Measurements from ENCODE around the gene PPDPF.

The PPDPF gene

DNA sequence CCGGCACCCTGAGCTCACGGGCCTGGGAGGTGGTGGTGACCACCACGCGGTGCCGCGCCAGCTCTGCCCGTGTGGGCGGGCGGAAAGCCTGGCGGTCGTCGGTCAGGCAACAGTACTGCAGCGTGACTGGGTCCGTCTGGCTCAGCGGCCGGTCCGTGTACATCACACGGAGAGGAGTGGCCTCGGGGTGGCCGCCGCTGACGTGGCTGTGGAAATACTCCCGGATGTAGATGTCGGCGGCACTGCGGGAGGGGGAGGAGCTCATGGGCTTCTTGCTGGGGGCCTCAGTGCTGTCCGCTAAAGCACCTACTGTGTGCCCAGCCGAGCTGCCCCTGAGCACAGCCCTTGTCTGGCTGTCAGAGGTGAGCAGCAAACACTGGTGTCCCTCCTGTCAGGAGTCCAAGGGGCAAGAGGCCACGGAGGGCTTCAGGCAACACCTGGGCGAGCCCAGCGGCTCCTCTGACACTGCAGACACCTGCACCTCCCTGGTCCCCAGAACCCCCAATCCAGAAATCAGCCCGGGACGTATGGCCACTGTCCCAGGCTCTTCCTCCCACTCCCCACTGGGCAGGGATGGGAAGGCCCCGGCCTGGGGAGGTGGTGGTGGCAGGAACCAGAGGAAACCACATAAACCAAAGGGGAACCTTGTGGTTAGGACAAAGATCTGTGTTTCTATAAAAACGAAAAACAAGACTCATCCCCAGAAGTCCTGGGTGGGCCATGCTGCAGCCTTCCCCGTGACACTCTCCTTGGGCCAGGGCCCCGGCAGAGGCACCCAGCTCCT lies 47.0 kb downstream of the PPDPF start:
- DNase-seq (ENCODE audit: low read depth in 1 of 2, low spot score in 1 of 2): peak in 1 of 2 experiments; percentile 80

DNA sequence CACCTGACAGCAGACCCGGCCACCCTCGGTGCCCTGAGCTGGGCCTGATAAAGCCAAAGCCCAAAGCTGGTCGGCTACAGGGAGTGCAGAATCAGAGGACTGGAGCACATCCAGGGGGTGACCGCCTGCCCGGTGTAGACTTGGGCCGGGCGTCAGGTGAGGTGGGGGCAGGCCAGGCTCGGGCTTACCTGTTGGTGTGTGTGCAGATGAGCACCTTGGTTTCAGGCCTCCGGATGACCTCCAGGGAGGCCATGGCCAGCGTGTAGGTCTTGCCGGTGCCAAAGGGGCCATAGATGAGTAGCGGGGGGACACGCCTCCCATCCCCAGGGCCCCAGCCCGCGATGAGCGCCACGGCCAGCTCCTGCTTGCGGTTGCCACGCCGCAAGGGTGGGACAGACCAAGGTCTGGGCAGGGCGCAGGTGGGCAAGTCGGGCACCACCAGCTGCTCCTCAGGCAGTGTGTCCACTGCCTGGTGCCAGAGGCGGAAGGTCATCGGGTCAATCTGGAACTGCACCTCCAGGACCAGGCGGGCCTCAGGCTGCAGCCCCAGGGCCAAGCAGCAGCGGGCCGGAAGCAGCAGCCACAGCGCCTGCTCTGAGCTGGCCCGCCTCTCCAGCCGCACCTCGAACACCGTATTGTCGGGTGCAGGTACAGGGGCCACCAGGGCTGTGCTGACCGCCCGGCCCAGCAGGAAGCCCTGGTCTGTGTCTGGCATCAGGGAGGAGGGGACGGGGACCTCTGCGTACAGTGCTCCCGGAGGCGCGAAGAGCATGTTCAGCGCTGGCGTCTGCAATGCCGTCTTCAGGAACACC lies 47.8 kb downstream of the PPDPF start:
- no peak overlapping the region; the same call in 1 of the 2 replicates for H3K4me3 ChIP-seq (replicated peaks; ENCODE audit: insufficient read depth, low read length)
- peaks cover 42% of the 10 kb centered on the region for H3K27me3 ChIP-seq (ENCODE audit: insufficient read depth, poor library complexity, severe bottlenecking)
- H3K27ac ChIP-seq (replicated peaks): no peak overlapping the region; the same call in 1 of the 2 replicates
- TF ChIP-seq POLR2AphosphoS5 (IDR thresholded peaks at IDR 0.05; ENCODE audit: low read depth) (no peak), CTCF (IDR thresholded peaks at IDR 0.05; ENCODE audit: insufficient read depth, low read length) (no peak), GABPA (IDR thresholded peaks at IDR 0.05; ENCODE audit: low read depth) (no peak), SPI1 (IDR thresholded peaks at IDR 0.05; ENCODE audit: borderline replicate concordance, low read depth) (no peak)
- TF ChIP-seq, protein P1, sequence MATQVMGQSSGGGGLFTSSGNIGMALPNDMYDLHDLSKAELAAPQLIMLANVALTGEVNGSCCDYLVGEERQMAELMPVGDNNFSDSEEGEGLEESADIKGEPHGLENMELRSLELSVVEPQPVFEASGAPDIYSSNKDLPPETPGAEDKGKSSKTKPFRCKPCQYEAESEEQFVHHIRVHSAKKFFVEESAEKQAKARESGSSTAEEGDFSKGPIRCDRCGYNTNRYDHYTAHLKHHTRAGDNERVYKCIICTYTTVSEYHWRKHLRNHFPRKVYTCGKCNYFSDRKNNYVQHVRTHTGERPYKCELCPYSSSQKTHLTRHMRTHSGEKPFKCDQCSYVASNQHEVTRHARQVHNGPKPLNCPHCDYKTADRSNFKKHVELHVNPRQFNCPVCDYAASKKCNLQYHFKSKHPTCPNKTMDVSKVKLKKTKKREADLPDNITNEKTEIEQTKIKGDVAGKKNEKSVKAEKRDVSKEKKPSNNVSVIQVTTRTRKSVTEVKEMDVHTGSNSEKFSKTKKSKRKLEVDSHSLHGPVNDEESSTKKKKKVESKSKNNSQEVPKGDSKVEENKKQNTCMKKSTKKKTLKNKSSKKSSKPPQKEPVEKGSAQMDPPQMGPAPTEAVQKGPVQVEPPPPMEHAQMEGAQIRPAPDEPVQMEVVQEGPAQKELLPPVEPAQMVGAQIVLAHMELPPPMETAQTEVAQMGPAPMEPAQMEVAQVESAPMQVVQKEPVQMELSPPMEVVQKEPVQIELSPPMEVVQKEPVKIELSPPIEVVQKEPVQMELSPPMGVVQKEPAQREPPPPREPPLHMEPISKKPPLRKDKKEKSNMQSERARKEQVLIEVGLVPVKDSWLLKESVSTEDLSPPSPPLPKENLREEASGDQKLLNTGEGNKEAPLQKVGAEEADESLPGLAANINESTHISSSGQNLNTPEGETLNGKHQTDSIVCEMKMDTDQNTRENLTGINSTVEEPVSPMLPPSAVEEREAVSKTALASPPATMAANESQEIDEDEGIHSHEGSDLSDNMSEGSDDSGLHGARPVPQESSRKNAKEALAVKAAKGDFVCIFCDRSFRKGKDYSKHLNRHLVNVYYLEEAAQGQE (IDR thresholded peaks at IDR 0.05; ENCODE audit: insufficient replicate concordance, low read depth): no peak
- no peak for DNase-seq (ENCODE audit: low read depth in 1 of 2, low spot score in 1 of 2)

More for the DNA sequence above, 47.0 kb downstream of the PPDPF start:
- TF ChIP-seq CTCF (IDR thresholded peaks at IDR 0.05; ENCODE audit: insufficient read depth, low read length) (no peak), GABPA (IDR thresholded peaks at IDR 0.05; ENCODE audit: low read depth) (no peak), SPI1 (IDR thresholded peaks at IDR 0.05; ENCODE audit: borderline replicate concordance, low read depth) (peak; percentile 35; the same call in 1 of the 2 replicates), POLR2AphosphoS5 (IDR thresholded peaks at IDR 0.05; ENCODE audit: low read depth) (peak; percentile 90)
- TF ChIP-seq, protein P1 (IDR thresholded peaks at IDR 0.05; ENCODE audit: insufficient replicate concordance, low read depth): no peak
- H3K27ac ChIP-seq (replicated peaks): peak overlapping the region; percentile 15
- H3K27me3 ChIP-seq (ENCODE audit: insufficient read depth, poor library complexity, severe bottlenecking): peaks cover 34% of the 10 kb centered on the region
- H3K4me3 ChIP-seq (replicated peaks; ENCODE audit: insufficient read depth, low read length): no peak overlapping the region

DNA sequence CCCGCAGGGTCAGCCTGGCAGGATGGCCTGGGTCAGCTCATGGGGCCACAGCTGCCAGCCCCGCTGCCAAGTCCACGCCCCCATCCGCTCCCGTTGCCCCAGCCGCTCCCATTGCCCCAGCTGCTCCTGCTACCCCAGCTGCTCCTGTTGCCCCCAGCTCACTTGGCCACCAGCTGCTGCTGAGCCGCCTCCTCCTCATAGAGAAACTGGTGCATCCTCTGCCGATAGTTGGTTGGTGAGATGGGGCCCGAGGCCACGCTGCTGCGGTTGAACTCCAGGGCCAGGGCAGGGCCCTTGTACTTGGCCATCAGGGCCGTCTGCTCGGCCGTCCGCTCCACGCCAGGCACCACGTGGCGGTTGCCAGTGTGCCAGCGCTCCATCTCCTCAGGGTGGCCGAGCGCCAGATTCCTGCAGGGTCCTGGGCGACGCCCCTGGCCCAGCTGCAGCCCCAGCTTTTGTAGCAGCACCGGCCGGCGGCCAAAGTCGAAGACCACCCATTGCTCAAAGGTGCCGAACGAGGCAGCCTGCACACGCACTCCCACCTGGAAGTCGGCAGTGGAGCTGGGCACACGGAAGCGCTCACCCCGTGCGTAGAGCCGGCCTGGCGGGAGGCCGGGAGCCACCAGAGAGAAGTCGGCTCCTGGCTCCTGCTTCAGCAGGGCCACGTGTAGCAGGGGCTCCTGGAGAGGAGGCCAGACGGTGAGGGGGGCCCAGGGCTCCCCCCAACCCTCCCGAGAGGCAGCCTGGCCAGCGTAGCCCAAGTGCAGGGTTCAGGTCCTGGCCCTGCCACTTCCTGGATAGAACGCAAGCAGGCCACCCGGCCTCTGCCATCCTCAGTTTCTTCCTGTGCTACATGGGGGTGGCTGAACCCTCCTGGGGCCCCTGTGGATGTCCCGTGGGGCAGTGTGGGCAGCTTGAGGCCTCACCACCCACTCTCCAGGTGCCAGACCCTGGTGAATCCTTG lies 48.7 kb downstream of the PPDPF start:
- peak in 1 of 2 experiments; percentile 32 for DNase-seq (ENCODE audit: low read depth in 1 of 2, low spot score in 1 of 2)
- no peak overlapping the region for H3K27ac ChIP-seq (replicated peaks)
- peaks cover 47% of the 10 kb centered on the region for H3K27me3 ChIP-seq (ENCODE audit: insufficient read depth, poor library complexity, severe bottlenecking)
- TF ChIP-seq, protein P1 (IDR thresholded peaks at IDR 0.05; ENCODE audit: insufficient replicate concordance, low read depth): no peak
- TF ChIP-seq SPI1 (IDR thresholded peaks at IDR 0.05; ENCODE audit: borderline replicate concordance, low read depth): no peak
- TF ChIP-seq POLR2AphosphoS5 (IDR thresholded peaks at IDR 0.05; ENCODE audit: low read depth): no peak
- TF ChIP-seq GABPA (IDR thresholded peaks at IDR 0.05; ENCODE audit: low read depth): no peak
- no peak for TF ChIP-seq CTCF (IDR thresholded peaks at IDR 0.05; ENCODE audit: insufficient read depth, low read length)
- no peak overlapping the region for H3K4me3 ChIP-seq (replicated peaks; ENCODE audit: insufficient read depth, low read length)

Measured in HL-60 (cell line).